H1 (cell line): ENCODE results near the gene MTFMT. TPM values are rescaled to one million over a fixed set of nuclear protein-coding genes. Genes with fewer than 3 reads are reported as not detected.

ENCODE experiments used
- ASH2L ChIP-seq: fragments of 200-600, 300-600 bp; sonication (generic); IDR thresholded peaks from one replicate; pipeline ENCODE4 v1.7.1; 2017; ENCODE audit warnings: low read length
- BACH1 ChIP-seq: IDR thresholded peaks from 2 replicates; pipeline ENCODE4 v1.6.1; 2012; ENCODE audit warnings: low read length, improper control_type of control experiment
- EZH2 ChIP-seq: fragments of 200-600 bp; sonication (generic); IDR thresholded peaks from 2 replicates; pipeline ENCODE4 v1.7.1; 2012; ENCODE audit warnings: low read depth, mild to moderate bottlenecking, moderate library complexity, low read length, inconsistent platforms; ENCODE audit not compliant: severe bottlenecking
- polyA plus RNA-seq, 7 experiments: library from polyadenylated mRNA; depleted of rRNA in 3 of 7; stranded (reverse) in 5 of 7; unstranded in 2 of 7; fragments of >200 nt in 5 of 7; fragments of 200-250 nt in 2 of 7; gene quantifications; 1 replicate in 5 of 7; 2 replicates in 1 of 7; 4 replicates in 1 of 7; pipeline versions ENCODE4 v1.2.1 to v1.2.3, GENCODE V29; 2011 to 2013; ENCODE audit warnings: missing spikeins in 2 of 7, mixed read lengths in 2 of 7
- total RNA-seq: library from RNA; stranded (reverse); fragmentation: NEBNext Ultra II Directional; extraction: Animal tissue kit (Norgen Biotek cat#: 25700); gene quantifications from 2 replicates; pipeline ENCODE4 v1.2.1, GENCODE V29; 2021

MTFMT gene
- total and polyA plus RNA-seq, 2 of the 8 experiments (the other 6 are each of a cell fraction or from before 2014, with no cell fraction given): 7.7 to 20.8 TPM

- TF ChIP-seq ASH2L: no peak
- TF ChIP-seq BACH1: no peak
- TF ChIP-seq EZH2: no peak
Measured at GRCh38 chr15:65072617-65073016, 43.2 kb upstream of the MTFMT start (continued).
